GM19468 (cell line): ENCODE data around the gene ABO.
"Not testable (repeated sequence)": the region's sequence is repeated elsewhere in the genome, so short reads cannot be mapped to it uniquely, and the experiment has no call there.

Source experiments
- ATAC-seq: cut with Tn5 transposase; IDR thresholded peaks from one replicate; pipeline ENCODE4 v1.9.1; 2021; ENCODE audit warnings: mild to moderate bottlenecking, moderate library complexity, moderate number of reproducible peaks; ENCODE audit not compliant: unreplicated experiment; ENCODE audit errors: extremely low read depth

The ABO gene

DNA sequence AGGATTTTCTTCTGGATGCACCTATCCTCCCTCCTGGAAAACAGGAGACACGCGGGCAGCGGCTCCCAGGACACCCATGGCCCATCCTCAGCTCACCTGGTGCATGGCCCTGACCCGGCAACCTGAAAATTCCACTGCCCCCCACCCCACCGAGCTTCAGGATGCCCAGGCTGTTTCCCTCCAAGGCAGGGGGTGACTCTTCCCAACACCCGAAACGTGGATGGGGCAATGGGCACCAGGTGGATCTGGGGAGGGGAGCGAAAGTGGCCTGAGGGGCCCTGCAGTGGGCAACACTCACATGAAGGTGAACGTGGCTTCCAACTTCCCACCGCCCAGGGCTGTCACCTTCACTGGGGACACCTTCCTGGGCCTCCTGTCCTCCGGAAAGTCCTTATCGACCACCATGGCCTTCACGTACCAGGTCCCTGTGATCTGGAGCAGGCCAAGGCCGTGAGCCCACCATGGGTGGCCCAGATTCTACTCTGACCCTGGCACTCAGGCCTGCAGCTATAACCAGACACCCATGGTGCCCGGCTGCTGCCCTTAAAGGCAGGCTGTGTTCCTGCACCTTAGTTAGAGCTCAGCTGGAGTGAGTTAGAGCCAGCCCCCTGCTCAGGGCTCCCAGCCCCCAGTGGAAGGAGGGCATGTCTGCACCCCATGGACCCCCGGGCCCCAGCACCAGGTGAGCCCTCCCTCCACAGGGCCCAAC, 66.7 kb downstream of the ABO start:
- ATAC-seq: not testable (repeated sequence)

DNA sequence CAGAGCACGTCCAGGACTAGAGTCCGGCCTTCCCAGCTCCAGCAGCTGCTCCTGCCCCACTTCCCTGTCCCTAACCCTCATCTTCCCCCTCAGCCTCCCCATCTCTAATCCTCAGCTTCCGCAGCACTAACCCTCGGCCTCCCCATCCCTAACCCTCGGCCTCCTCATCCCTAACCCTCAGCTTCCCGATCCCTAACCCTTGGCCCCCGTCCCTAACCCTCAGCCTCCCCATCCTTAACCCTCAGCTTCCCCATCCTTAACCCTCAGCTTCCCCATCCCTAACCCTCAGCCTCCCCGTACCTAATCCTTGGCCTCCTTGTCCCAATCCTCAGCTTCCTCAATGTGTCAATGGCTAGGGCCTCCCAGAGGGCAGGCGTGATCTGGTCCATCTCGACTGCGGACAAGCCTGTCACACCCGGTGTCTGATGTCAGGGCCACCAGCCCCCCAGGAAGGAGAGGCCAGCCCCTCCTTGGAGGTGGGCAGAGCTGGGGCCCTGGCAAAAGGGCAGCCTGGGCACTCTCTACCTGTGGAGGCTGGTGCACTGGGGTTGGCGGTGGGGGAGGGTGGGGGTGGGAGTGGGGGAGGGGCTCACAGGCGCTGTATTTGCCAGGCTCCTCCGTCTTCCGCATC, 67.3 kb downstream of the ABO start:
- ATAC-seq: no peak

DNA sequence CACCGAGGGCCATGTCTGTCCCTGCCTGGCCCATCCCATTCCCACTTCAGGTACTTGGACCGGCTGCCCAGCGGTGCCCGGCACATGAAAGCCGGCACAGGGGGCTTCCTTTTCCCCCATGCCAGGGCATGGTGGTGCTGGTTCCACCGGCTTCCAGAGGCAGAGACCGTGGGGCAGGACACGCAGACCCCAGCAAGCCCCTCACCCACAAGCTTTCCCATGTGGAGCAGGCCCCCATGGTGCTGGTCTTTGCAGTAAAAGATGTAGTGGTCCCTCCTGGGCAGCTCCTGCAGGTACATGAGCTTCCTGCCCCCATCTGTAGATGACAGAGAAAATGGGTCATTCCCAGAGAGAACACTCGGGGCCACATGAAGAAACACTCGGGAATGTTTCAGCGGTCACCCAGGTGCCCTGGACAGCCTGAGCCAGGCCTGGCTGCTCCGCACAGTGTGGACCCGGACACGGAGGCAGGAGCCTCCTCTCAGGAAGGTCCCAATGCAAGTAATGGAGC, 67.9 kb downstream of the ABO start:
- no peak for ATAC-seq

DNA sequence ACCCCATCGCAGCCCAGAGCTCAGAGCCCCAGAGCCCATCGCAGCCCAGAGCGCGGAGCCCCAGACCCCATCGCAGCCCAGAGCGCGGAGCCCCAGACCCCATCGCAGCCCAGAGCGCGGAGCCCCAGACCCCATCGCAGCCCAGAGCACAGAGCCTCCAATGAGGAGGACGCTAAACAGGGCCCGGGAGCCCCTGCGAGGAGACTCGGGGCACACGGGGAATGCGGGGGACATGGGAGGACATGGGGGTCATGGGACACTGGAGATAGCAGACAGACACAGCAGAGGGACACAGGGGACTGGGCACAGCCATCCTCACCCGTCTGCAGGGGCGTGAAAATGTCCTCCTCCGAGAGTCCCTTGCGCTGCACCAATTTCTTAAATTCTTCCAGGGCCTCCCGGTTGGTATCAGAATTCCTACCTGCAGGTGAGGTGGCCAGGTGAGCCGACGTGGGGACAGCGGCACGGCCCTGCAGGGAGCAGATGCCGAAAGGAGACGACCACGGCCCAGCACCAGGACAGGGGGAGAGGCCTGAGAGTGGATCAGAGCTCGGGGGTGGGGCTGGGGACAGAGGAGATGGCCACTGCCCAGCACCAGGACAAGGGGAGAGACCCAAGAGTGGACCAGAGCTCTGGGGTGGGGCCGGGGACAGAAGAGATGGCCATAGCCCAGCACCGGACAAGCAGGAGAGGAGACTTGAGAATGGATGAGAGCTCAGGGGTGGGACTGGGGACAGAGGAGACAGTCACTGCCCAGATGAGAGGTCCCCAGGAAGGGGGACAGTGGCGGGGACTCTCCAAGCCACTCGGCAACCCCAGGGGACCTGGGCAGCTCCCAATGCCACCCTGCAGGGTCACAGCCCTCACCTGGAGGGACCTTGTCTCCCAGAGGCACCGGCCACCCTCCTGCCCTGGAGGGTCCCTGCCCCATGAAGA, 68.7 kb downstream of the ABO start:
- ATAC-seq: no peak

DNA sequence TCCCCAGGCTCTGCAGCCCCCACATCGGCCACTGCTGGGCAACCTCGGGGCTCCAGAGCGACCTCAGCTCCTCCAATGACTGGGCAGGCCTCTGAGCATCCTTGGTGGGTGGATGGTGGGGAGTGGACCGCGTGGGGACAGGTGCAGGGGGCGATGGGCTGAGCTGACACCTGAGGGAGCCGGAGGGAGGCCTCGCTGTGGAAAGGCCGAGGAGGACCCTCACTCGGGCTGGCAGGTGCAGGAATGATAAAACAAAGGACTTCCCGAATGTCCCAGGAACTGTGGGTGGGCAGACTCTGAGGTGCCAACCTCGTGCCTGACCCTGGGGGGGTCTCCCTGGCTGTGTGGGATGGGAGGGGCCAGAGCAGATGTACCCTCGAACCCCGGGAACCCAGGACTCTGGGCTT, 69.5 kb downstream of the ABO start:
- not testable (repeated sequence) for ATAC-seq
